GM21529 (cell line): Measurements from ENCODE around the gene UIMC1.
"Not testable (repeated sequence)": the region's sequence is repeated elsewhere in the genome, so short reads cannot be mapped to it uniquely, and the experiment has no call there.

Experiments used
- ATAC-seq: cut with Tn5 transposase; IDR thresholded peaks from one replicate; pipeline ENCODE4 v1.9.1; 2021; ENCODE audit not compliant: unreplicated experiment

UIMC1 gene

DNA sequence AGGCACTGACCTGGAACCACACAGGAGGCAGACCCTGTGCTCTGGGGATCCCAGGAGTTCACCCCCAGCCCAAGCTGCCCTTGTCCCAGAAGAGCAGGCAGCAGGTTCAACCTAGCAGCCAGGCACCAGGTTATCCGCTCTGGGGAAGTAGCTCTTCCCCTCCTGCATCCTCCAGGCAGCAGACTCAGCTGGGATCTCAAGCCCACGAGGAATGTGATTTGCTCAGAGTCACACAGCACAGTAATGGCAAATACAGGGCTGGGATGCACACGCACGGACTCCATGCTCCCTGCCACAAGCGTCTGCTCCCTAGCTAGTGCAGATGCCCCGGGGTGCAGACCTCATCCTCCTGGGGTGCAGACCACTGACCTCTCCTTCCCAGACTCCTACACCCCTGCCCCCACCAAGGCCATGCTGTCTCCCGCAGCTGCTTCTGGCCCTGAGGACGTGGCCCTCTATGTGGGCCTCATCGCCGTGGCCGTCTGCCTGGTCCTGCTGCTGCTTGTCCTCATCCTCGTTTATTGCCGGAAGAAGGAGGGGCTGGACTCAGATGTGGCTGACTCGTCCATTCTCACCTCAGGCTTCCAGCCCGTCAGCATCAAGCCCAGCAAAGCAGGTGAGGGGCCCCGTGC is 132.9 kb downstream of the UIMC1 start:
- no peak for ATAC-seq

DNA sequence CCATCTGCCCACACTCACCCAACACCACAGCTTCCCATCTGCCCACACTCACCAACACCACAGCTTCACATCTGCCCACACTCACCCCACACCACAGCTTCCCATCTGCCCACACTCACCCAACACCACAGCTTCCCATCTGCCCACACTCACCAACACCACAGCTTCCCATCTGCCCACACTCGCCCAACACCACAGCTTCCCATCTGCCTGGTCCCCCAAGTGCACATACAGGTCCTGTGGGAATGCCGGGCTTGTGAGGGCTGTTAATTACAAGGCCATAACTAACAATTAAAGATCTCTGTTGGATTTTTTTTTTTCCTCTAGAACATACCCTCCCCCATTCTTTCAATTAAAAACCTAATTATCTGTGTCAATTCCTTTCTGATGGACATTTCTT is 133.6 kb downstream of the UIMC1 start:
- not testable (repeated sequence) for ATAC-seq

GRCh38 chr5:176872586-176872985 is 134.0 kb downstream of the UIMC1 start:
- ATAC-seq: not testable (repeated sequence)

DNA sequence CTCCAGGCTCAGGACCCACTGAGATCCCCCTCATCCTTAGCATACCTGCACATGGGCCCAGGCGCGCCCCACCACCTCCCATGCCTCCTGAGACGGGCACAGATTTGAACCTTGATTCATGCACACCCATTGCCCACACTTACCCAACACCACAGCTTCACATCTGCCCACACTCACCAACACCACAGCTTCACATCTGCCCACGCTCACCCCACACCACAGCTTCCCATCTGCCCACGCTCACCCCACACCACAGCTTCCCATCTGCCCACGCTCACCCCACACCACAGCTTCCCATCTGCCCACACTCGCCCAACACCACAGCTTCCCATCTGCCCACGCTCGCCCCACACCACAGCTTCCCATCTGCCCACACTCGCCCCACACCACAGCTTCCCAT is 135.9 kb downstream of the UIMC1 start:
- ATAC-seq: not testable (repeated sequence)

DNA sequence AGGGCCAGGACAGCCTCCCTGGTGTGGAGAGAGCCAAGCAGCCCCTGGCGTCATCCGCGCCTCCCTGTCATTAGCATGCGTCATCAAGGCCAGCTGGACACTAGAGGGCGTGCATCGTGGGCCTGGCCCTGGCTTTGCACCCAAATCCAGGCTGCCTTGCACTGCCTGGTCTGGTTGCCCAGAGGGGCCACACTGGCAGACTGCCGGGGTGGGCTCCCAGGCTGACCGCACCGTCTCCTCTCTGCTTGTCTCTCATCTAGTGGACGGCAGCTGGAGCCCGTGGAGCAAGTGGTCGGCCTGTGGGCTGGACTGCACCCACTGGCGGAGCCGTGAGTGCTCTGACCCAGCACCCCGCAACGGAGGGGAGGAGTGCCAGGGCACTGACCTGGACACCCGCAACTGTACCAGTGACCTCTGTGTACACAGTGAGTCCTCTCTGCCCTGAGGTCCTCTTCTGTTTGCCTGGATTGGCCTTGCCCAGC is 136.4 kb downstream of the UIMC1 start:
- ATAC-seq: no peak

DNA sequence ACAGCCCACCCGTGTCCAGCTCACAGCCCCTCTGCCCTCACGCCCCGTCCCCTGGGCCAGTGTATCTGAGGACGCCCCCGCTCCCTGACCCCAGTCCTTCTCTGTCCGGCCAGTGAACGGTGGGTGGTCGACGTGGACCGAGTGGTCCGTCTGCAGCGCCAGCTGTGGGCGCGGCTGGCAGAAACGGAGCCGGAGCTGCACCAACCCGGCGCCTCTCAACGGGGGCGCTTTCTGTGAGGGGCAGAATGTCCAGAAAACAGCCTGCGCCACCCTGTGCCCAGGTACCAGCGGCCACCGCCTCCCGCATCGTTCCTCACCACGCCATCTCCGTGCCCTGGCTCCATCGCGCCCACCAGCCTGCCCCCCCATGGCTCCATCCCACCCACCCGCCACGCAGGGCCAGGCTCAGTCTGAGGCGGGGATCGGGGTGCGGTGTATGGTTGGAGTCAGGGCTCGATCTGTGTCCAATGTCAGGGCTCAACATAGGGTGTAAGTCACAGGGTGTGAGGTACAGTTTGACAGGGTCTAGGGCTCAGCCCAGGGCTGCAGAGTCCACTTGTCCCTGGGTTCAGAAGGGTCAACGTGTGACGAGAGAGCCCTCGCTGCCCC is 137.0 kb downstream of the UIMC1 start:
- no peak for ATAC-seq

DNA sequence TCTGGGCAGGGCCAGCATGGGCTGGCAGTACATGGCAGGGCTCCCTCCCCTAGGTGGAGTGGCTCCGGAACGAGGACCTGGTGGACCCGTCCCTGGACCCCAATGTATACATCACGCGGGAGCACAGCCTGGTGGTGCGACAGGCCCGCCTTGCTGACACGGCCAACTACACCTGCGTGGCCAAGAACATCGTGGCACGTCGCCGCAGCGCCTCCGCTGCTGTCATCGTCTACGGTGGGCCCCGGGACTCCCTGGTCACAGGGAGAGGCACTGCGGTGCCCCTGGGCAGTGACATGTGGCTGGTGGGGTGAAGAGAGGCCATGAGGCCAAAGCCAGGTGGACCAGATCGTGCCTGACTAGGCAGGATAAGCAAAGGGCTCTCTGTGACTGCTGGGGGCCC is 137.8 kb downstream of the UIMC1 start:
- ATAC-seq: no peak

GRCh38 chr5:176868126-176868525 is 138.5 kb downstream of the UIMC1 start:
- no peak for ATAC-seq

- ATAC-seq: no peak
Measured at GRCh38 chr5:176866707-176867310, 139.8 kb downstream of the UIMC1 start.

GRCh38 chr5:176865964-176866363 is 140.6 kb downstream of the UIMC1 start:
- no peak for ATAC-seq

- ATAC-seq: no peak
Measured at GRCh38 chr5:176864755-176865154, 141.8 kb downstream of the UIMC1 start.

- no peak for ATAC-seq
Measured at GRCh38 chr5:176863765-176864098, 142.8 kb downstream of the UIMC1 start.

GRCh38 chr5:176863041-176863764 is 143.4 kb downstream of the UIMC1 start:
- ATAC-seq: no peak

- no peak for ATAC-seq
Measured at GRCh38 chr5:176862330-176862995, 144.1 kb downstream of the UIMC1 start.

DNA sequence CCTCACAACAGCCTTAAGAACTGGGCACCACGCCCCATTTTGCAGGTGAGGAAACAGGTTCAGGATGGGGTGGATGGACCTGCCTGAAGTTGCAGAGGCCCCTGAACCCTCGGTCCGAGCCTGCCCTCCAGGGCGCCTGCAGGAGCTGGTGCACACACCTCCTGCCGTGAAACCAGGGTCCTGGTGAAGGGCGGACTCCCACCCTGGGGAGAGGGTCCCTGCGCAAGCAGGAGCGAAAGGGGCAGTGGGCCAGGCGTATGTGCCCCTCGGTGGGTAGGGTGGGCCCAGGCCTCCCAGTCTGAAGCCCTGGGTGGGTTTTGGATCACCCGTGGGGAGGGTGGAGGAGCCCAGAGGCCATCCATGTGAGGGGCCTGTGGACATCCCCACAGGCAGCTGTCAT is 145.3 kb downstream of the UIMC1 start:
- ATAC-seq: no peak

- no peak for ATAC-seq
Measured at GRCh38 chr5:176860381-176860780, 146.2 kb downstream of the UIMC1 start.

DNA sequence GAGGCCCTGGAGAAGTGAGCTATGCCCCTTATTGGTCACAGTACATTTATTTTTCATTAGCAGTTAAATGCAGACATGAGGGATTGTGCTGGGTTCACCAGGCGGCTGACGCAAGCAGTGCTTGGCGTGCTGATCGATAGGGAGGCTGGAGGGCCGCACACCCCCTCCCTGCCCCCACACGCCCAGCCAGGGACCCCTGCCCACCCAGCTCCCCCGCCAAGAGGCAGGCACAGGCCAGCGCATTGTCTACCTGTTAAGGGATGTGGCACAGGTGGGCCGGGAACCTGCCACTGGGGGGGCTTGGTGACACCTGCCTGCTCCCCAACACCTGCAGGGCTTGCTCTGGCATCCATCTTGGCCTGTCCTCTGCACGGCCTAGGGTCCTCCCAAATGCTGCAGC is 146.7 kb downstream of the UIMC1 start:
- ATAC-seq: no peak

DNA sequence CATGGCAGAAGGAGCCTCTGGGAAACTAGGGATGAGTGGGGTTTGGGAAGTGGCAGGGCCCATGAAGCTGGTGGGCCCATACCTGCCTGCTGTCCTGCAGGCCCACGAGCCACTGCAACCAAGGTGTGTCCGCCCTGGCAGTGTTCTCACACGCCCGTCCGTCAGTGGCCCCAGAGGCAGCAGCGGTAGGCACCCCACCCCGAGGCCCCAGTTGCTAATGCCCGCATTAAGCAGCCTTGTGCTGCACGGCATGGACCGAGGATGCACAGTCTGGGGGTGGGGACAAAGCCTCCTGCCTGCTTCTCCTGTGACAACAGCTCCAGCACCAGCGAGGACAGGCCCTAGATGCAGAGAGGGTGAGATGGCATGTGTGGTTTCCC is 148.7 kb downstream of the UIMC1 start:
- ATAC-seq: no peak

DNA sequence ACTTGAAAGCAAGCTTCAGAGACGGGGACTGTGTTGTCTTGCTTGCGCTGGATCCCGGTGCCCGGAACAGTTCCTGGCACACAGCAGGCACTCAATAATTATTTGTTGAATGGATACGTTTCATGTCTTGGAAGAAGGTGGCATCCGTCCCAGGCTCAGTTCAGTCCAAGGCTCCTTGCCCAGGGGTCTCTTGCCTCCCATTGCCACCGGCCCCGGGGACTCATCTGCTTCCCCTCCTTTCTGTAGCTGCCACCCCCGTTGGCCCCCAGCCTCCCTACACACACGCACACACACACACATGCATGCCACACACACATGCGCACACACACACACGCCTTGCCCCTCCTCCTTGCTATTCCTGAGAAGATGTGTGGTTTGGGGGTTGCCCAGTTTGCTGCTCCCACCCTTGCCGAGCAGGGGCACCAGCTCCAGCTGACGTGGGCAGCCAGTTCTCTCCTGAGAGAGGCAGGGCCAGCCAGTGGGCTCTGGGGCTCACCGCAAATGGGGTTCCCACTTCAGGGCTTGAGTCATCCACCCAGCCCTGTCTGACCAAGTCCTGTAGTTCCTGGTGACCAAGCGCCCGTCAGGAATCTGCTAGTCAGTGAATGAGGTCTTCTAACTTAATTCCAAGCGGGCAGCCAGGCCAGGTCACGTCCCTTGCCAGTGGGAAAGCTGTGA is 149.2 kb downstream of the UIMC1 start:
- no peak for ATAC-seq

GRCh38 chr5:176856746-176857145 is 149.8 kb downstream of the UIMC1 start:
- ATAC-seq: no peak

DNA sequence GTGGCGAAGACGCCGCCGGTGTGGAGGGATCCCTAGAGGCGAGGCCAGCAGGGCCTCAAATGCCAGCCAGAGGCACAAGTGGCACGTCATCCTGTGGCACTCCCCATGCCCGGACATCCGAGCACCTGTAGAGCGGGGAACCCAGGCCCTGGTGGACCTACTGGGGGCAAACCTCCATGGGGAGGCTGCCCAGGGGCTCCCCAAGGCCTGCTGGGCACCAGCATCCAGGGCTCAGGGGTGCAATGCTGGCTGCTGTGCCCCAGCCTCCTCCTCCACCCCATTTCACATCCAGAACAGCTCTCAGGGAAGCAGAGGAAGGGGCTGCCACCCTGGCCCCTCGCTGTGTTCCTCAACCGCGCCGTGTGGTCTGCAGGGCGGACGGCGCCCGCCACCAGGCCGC is 151.0 kb downstream of the UIMC1 start:
- no peak for ATAC-seq
